HG02623 (cell line): ENCODE data around the gene UTP25.
A peak's percentile ranks its signal among the peaks of the same experiment; 100 is the strongest.
"Not testable (repeated sequence)": the region's sequence is repeated elsewhere in the genome, so short reads cannot be mapped to it uniquely, and the experiment has no call there.

Experiments
- ATAC-seq: cut with Tn5 transposase; IDR thresholded peaks from one replicate; pipeline ENCODE4 v1.9.1; 2021; ENCODE audit warnings: moderate library complexity; ENCODE audit not compliant: unreplicated experiment

UTP25 gene

DNA sequence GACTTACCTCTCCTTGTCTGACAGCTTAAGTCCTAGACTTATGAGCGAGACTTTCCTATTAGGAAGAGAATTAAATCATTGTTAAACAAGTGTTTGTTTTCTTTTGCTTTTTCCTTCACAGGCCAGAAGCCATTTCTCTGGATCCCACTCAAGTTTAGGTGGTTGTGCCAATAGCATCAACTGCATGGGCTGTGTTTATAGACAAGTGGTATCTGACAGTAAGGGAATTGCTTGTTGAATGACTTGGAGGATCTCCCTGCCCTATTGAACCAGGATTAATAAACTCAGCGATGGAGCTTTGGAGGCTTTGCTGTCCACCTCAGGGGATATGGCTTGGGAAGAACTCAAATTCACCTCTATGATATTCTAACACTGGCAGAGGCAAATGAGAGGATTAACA is 43.7 kb downstream of the UTP25 start:
- no peak for ATAC-seq

DNA sequence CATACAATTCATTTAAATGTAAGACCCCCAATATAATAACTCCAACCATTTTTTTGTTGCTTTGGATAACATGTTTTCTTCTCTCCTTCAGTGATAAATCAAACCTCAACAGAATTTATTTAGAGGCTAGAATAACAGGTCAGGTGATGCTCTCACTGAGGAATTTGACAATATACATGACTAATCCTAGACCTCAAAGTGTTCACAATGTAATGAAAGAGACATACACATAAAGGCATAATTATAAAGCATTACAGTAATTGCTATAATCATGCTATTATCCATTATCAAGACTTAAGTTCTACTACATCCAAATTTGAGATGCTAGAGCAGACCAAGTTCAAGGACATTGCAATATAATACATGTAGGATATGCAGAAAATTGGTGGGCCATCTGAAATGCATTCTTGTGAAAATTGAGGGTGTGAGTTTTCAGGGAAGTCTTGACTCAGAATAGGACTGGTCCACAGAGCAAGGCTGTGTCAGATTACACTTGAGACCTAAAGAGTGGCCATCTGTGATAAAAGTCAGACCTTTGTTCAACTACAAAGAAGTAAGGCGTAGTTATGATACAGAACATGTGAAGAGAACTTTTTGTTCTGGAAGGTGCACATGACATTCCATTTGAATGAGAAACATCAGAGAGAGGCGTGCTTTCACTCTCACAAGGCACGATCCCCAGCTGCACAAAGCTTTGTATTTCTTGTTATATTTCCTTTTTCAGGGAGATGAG is 45.5 kb downstream of the UTP25 start:
- no peak for ATAC-seq

DNA sequence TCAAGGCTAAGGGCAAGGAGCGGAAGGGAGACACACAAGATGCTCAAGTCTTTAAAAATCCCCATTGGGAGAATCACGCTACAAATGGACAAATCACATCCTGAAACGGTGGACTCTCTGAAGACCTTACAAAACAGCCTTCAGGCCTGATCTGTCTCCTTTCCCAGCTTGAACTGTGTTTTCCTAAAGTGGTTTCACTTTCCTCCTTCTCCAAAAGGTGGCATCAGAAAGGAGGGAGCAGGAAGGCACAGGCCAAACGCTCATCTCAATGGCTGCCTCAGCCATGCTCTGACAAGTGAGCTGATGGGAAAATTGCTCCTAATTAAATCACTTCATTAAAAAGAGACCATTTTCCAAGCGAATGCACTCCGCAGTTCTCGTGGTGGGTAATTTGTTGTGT is 47.7 kb downstream of the UTP25 start:
- no peak for ATAC-seq

DNA sequence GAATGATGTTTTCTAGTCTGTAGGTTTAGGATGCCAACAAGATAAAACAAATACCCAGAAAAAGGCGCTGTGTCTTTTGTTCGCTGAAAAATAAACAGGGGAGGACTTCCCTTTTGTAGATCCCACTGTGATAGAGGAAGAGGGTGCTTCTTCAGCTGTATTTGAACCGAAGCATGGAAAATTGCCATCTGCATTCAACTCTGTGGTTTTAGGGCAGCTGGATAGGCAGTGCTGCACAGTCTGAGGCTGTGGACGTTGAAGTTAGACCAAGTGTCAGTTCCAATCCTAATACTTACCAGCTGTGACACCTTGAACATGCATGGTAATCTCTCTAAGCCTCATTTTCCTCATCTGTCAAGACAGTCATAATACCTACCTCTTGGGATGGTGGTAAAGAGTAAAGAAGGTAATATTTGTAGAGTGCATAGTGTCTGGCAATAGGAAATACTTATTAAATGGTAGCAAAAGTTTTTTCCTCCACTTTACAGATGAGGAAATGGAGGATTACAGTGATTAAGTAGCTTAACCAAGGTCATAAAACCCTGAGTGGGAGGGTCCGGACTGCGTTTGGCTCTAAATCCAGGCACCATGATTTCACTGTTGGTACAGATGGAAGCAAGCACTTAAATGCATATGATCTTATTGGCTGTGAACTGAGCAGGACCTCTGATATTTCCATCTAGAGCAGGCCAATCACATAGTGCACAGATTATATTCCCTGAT is 48.5 kb downstream of the UTP25 start:
- no peak for ATAC-seq

DNA sequence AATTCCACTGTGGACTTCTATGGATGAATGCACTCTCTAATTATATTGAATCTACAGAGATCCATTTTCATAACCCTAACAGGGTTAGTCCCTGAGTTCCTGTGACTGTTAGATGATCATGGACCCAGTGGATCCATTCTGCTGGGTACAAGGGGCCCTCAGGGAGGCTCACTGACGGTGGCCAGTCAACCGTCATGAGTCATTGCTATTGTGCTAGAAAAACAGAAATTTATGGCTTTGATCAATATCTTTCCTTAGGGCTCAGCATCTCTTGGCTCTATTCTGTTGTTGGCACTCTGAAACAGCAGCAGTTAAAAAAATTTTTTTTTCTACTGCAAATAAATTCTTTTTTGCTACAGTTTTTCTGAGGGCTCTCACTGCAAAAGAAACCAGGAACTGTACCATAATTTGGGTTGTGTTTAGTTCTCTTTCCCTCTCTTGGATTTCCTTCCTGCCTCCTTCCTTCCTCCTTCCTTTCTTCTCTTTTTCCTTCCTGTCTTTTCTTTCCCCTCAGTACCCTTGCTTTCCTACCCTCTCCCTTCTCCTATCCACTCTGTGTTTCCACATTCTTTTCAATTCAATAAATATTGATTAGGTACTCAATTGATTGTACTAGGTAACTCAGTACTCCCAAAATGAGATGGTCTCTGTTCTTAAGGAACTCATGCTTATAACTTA is 49.5 kb downstream of the UTP25 start:
- no peak for ATAC-seq

DNA sequence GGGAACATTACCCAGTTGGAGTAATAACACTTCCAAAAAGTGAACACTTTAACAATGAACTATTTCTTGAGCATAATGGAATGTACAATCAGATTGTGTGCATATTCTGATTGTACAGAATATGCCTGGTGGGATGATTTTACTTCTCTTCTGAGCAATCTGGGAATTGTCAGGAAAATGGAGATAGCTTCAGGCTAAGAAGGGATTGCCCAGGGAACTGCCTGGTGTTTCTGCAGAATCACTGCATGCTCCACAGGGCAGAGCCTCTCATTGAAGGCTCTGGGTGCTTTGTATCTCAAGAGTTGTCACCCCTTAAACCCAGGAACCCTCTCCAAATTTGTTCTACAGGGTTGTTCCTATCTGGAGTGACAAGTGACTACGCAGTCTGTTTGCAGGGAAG is 51.2 kb downstream of the UTP25 start:
- no peak for ATAC-seq

DNA sequence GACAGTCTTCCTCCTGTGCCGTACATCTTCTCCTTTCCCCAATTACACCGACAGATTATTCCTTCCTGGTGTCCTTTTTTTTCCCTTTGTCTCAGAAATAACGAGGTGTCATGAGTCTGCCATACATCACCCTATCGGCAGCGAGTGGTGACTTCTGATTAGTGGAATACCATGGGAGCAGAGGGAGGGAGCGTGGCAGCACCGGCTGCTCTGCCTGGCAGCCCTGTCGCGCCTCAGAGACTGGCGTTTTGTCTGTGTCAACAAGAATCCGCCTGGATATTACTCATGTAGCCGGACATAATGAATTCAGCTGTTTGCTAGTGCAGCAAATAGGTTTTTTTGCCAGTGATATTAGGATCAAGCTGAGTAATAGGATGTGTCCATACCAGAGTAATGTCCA is 51.8 kb downstream of the UTP25 start:
- ATAC-seq = no peak

DNA sequence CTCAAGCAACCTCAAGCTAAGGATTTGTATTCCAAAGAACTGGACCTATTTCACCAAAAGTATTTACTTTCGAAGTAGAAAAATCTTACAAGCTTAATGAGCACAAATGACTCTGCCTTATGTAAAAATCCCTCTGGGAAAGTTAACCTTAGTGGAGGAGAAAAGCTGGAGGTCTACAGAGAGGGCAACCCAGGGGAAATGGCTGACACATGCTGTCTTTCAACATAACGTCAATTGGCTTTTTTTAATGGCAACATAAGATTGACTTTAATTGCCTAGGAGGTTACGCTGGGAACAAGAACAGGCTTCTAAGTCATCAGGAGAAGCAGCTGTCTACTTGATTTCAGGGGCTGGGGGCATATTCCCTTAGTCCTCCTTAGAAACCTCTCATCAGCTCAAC is 52.3 kb downstream of the UTP25 start:
- no peak for ATAC-seq

DNA sequence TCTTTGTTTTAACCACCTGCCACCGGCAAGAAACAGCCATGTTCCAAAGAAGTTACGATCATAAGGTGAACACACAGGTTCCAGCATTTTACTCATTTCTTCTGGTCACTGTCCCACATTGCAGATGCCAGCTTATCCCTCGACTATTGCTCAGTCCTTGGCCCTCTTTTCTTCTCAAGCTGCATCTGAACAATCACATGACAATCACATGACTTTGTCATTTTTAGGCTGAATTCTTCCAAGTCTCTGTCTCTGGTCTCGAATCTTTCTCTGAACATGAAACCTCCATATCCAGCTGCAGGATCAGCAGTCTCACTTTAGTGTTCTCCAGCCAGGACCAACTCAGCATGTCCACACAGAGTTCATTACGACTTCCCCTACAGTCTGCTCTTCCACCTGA is 53.8 kb downstream of the UTP25 start:
- no peak for ATAC-seq

DNA sequence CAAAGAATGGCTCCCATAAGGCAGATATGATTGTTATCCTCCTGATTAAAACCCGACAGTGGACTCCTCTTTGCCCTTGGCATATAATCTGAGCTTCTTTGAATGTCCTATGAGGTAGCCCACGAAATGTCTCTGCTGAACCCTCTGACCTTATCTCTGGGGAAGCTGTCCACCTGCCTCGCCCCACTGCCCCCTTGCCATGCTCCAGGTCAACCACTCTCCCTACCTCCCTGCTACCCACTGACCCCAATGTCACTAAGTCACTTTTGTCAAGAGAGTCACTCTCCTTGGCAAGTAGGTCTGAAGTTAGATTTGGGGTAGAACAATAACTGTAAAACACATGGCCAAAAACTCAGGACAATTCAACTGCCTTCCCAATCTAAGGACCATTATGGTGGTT is 54.5 kb downstream of the UTP25 start:
- no peak for ATAC-seq

DNA sequence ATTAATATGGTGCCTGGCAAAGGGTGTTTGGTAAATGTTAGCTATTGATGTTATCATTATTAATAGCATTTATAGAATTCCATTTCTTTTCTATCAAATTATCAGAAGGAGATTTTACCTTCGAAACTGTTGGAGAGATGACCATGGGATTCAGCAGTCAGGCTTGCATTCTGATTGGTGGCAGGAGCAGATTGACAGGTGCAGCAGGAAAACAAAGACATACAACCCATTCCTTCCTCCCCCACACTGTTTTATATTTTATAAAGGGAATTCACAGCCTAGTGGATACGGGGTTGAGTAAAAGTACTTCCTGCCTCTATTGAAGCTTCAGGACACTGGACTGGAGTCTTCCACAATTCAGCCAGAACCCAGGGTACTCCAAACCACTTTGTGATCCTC is 55.2 kb downstream of the UTP25 start:
- ATAC-seq = no peak

DNA sequence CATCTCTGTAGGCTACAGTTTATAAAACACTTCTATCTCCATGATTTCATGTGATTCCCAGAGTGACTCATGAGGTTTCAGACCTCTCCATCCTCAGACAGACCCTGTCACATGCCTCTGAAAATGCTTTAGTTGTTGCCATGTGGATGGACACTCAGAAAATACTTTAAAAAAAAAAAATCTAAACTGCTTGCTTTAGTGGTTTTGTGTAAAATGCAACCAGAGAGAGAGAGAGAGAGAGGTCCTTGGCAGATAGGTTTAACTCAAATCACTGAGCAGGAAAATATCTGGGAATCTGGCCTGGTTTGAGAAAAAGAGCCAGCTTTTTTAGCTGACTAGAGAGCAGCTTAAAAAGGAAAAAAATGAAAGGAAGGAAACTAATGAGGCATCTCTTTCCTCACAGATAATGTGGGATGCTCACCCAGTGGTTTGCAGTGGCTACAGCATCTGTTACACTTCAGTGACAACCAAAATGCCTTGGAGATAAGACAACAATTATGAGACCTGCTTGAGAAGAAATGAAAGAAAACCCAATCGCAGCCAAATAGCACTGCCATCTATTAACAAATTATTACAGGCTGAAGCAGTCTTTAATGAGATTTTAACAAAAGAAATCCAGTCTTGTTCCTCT is 55.7 kb downstream of the UTP25 start:
- ATAC-seq = no peak

DNA sequence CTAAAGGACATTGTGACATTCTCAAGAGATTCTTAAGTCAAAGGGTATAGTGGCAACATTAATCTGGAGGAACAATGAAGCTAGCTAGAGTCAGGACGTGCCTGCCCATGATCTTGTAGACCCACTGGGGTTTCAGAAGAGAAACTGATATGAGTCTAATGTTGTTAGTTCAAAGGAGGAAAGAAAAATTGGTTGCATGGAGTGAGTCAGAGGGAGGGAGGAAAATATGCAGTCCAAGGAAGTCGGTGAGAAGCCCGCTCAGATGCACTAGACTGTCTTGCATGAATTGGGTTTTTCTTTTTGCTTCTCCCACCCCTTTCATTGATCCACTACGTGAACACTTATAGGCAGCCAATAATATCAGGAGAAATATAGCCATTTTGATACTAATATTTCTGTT is 56.5 kb downstream of the UTP25 start:
- ATAC-seq = no peak

DNA sequence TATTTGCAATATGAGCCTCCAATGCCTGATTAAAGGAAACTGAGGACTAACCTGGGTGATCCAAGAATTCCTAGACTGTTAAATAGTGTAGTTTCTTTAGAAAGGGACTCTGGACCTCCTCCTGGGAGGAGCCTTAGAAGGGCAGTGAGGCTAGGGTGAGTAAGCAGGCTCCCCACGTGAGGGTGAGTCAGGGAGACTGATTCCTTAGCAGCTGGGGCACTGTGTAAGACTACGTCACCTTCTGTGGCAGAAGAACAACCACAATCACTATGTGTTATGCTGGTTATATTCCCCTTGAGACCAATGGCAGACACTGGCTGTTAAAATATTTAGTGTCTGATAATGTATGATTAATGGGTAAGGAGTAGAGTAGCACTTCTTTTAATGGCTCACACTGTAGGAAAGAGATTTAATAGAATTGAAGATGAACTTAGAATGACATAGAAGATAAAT is 56.9 kb downstream of the UTP25 start:
- peak; percentile 81 for ATAC-seq

DNA sequence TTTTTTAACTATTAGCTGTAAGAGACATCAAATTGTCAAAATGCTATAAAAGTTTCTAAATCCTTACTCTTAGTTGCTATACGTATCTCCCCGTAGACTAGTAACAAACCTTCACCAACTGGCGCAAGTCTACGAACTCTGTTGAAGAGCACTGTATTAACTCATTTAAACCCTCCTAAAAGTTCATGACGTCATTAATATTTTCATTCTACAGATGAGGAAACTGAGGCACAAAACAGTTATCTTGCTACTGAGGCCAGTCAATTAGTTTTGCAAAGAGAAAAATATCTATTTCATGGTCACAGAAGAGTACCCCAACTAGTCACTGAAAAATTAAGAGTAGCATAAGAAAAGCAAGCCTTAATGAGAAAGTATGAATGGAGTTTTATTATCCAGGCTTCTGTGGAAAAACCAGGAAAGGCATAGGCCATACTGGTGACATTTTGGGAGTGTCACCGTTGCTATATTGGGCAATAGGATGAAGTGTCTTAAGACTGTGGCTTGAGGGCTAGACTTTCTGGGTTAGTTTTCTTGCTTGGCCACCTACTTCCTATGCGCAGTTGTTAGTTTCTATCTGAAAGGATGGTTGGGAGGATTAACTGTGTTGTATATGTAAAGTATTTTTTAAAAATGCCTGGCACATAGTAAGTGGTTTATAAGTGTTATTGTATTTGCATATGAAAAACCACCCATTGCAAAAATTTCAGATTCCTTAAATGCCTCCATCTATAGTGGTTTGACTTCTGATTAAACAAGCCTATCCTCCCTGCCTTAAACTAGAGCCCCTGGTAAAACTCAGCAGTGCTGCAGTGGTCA is 57.8 kb downstream of the UTP25 start:
- no peak for ATAC-seq

DNA sequence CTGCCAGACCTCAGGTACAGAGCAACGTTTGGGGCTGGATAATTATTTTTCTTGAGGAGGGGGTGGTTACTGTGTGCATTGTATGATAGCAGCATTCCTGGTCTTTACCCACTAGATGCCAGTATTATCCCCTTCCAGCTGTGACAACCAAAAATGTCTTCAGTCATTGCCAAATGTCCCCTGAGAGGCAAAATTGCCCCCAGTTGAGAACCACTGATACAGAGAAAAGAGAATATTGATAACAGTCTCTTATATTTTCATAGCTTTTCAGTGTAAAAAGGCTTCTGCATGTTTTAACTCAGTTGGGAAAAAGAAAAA is 58.4 kb downstream of the UTP25 start:
- no peak for ATAC-seq

DNA sequence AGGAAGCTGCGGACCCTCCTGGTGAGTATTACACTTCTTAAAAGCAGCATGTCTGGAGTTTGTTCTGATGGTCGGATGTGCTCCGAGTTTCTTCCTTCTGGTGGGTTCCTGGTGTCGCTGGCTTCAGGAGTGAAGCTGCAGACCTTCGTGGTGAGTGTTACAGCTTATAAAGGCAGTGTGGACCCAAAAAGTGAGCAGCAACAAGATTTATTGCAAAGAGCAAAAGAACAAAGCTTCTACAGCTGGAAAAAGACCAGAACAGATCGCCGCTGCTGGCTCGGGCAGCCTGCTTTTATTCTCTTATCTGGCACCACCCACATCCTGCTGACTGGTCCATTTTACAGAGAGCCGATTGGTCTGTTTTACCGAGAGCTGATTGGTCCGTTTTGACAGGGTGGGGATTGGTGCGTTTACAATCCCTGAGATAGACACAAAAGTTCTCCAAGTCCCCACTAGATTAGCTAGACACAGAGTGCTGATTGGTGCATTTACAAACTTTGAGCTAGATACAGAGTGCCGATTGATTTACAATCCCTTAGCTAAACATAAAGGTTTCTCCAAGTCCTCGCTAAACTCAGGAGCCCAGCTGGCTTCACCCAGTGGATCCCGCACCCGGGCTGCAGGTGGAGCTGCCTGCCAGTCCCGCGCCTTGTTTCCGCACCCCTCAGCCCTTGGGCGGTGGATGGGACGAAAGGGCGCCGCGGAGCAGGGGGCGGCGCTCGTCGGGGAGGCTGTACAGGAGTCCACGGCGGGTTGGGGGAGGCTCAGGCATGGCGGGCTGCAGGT is 60.7 kb downstream of the UTP25 start:
- ATAC-seq = not testable (repeated sequence)

DNA sequence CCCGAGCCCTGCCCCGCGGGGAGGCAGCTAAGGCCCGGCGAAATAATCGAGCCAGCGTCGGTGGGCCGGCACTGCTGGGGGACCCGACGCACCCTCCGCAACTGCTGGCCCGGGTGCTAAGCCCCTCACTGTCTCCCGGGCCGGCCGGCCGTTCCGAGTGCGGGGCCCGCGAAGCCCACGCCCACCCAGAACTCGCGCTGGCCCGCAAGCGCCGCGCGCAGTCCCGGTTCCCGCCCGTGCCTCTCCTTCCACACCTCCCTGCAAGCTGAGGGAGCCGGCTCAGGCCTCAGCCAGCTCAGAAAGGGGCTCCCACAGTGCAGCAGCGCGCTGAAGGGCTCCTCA is 61.3 kb downstream of the UTP25 start:
- ATAC-seq = no peak

DNA sequence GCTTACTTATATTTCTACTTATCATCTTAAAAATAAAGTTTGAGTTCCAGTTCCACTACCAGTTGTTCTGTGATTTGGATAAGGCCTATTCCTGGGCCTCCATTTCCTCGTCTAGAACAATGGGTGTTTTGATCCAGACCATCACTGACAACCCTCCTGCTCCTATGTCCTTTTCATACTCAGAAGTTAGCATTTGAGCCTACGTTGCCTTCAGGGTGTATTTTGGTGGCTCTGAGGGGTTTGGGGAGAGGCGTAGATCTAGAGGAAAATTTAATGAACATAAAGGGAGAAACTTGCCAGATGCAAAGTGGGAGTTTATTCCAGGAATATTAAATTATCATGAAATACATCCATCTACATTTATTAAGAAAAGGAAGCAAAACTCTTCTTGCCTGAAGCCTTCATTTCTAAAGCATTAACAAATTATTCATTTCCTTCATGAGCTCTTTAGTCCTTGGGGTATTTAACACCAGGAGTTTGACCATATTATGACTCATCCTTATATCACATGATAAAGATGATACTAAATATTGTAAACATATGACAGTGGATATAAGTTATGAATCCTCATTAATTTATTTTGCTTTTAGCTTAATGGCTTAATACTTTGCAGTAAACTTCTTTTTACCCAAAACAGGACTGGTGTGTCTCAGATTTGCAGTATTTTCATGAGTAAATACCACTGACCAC is 63.0 kb downstream of the UTP25 start:
- ATAC-seq = no peak

DNA sequence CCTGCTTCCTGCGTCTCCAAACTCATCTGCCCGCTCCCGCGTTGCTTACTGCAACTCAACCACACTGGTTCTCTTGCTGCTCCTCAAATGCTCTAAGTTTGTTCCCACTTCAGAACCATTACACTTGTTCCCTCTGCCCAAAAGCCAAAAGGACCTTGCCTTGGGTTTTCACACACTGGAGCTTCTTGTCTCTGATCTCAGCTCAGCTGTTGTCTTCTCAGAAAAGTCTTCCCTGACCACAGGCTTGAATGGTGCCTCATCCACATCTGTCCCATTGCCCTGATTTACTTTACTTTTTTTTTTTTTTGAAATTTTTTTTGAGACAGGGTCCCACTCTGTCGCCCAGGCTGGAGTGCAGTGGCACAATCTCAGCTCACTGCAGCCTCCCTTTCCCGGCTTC is 66.0 kb downstream of the UTP25 start:
- ATAC-seq = no peak
